Type B pancreatic cell (in vitro differentiated cells): ENCODE data around the gene CYP19A1. TPM values are rescaled to one million over a fixed set of nuclear protein-coding genes. Genes with fewer than 3 reads are reported as not detected.
A peak's percentile ranks its signal among the peaks of the same experiment; 100 is the strongest.

ENCODE experiments used
- DNase-seq: peaks from one replicate; pipeline ENCODE4 v3.0.0; 2021; ENCODE audit warnings: mixed read lengths; ENCODE audit not compliant: unreplicated experiment; ENCODE audit errors: extremely low spot score
- H3K27ac Mint-ChIP-seq: 2 replicates; pipeline ENCODE4 v1.8.0; 2021; ENCODE audit warnings: mild to moderate bottlenecking, mixed read lengths
- H3K27me3 Mint-ChIP-seq: 2 replicates; pipeline ENCODE4 v1.8.0; 2021; ENCODE audit warnings: mixed read lengths
- H3K36me3 Mint-ChIP-seq: 2 replicates; pipeline ENCODE4 v1.8.0; 2021; ENCODE audit warnings: mixed read lengths
- H3K4me1 Mint-ChIP-seq: one replicate; pipeline ENCODE4 v1.8.0; 2021; ENCODE audit warnings: mixed read lengths; ENCODE audit not compliant: unreplicated experiment
- H3K4me3 Mint-ChIP-seq: 2 replicates; pipeline ENCODE4 v1.8.0; 2021; ENCODE audit warnings: mild to moderate bottlenecking, mixed read lengths
- H3K9me3 Mint-ChIP-seq: 2 replicates; pipeline ENCODE4 v1.8.0; 2021; ENCODE audit warnings: mixed read lengths
- CTCF ChIP-seq: fragments of 200-600 bp; sonication (generic); conservative IDR thresholded peaks from 2 replicates; pipeline ENCODE4 v1.5.0; 2021; ENCODE audit warnings: antibody characterized with exemption, mild to moderate bottlenecking
- total RNA-seq: library from RNA; stranded (reverse); gene quantifications from 2 replicates; pipeline ENCODE4 v1.2.1, GENCODE V29; 2021; ENCODE audit warnings: low replicate concordance

The CYP19A1 gene
- total RNA-seq, 1 donor from 2014 or later: 1.3 TPM

DNA sequence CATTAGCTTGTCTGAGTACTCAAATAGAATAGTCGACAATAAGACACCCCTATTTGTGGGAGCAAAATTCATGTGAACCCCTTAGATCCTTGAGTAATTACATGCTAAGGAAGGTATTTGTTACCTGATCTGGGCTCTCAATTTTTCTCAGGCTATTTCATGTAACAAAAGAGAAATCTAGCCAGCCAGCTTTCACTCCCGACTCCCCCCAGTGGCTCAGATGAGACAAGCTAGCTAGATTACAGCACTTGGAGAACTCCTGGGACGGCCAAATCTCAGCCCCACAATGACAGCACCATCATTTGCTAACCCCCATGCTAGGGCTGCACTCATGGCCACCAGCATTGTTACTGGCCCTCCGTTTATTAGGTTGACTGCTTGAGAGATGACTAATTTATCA, 44.4 kb upstream of the CYP19A1 start:
- Mint-ChIP-seq H3K4me1 (peaks cover 4% of the 10 kb centered on the region), H3K4me3 (no peak overlapping the region), H3K9me3 (no peaks in the 10 kb centered on the region), H3K27ac (no peak overlapping the region), H3K36me3 (no peaks in the 10 kb centered on the region), H3K27me3 (peaks cover 17% of the 10 kb centered on the region)
- TF ChIP-seq CTCF: peak; percentile 71
- no peak for DNase-seq

DNA sequence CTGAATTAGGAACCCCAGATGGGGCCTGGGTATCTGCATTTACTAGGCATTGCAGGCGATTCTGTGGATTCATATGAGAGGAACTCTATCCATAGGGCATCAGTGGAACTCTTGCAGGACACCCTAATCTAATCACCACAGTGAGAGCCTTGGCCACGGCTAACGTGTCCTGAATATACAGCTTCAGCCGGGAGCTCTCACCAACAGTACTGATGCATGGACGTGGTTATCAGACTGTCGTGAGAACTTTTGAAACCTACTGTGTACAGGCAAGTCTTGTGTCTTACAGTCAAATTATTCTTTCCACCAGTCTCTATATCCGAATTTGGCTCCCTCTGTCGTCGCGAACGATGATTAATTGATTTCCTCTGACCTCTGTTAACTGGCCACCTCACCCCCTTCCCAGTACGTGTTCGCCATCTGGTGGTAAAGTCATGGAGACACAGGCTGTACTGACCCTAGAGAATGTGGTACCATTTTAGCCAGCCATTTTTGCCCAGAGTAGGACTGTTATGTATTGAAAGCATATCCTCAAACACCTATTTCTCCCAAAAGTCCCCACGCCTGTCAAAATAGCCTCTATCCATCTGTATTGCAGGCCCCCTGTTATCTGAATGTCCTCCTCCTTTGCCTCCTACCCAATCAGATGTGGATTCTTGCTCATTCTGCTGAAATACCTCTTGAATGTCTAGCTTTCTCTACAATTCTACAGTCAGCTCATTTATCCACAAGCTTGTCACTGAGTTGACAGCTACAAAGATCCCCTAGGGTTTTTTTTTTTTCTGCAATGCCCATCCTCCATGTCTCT, 42.8 kb upstream of the CYP19A1 start:
- TF ChIP-seq CTCF: peak; percentile 87
- Mint-ChIP-seq H3K36me3 (no peaks in the 10 kb centered on the region), H3K9me3 (no peaks in the 10 kb centered on the region), H3K27me3 (peaks cover 17% of the 10 kb centered on the region), H3K4me1 (peaks cover 4% of the 10 kb centered on the region), H3K4me3 (no peak overlapping the region), H3K27ac (no peak overlapping the region)
- no peak for DNase-seq

DNA sequence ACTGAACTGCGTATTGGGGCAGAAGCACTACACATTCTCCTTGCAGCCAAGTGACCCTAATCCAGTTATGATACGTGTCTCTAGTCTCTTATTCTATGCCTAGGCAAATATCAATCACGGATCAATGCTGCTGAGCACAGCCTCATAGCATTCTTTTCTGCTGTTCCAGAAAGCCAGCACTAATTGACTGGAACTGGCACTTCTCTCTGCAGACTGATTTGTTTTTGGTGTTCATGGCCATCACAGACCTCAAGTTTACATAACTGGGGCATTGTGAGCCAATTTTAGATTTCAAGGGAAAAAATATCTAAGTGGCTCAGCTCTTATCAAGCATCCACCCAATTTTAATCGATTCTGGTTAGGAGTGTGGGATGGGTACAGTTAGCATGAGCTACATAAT, 41.0 kb upstream of the CYP19A1 start:
- no peaks in the 10 kb centered on the region for H3K36me3 Mint-ChIP-seq
- H3K27ac Mint-ChIP-seq: no peak overlapping the region

GRCh38 chr15:51378406-51378805, 40.0 kb upstream of the CYP19A1 start:
- no peak overlapping the region for H3K4me3 Mint-ChIP-seq
- no peak for DNase-seq
- H3K27ac Mint-ChIP-seq: no peak overlapping the region

More for the DNA sequence above, 41.0 kb upstream of the CYP19A1 start:
- peaks cover 4% of the 10 kb centered on the region for H3K4me1 Mint-ChIP-seq
- no peak for TF ChIP-seq CTCF
- H3K4me3 Mint-ChIP-seq: no peak overlapping the region
- peaks cover 17% of the 10 kb centered on the region for H3K27me3 Mint-ChIP-seq
- no peak for DNase-seq
- no peaks in the 10 kb centered on the region for H3K9me3 Mint-ChIP-seq

GRCh38 chr15:51377038-51377786, 38.8 kb upstream of the CYP19A1 start:
- Mint-ChIP-seq H3K4me3 (no peak overlapping the region), H3K27ac (no peak overlapping the region), H3K4me1 (no peaks in the 10 kb centered on the region), H3K9me3 (no peaks in the 10 kb centered on the region), H3K27me3 (peaks cover 13% of the 10 kb centered on the region), H3K36me3 (no peaks in the 10 kb centered on the region)
- TF ChIP-seq CTCF: no peak
- no peak for DNase-seq

More at GRCh38 chr15:51378406-51378805, 40.0 kb upstream of the CYP19A1 start:
- H3K27me3 Mint-ChIP-seq: peaks cover 17% of the 10 kb centered on the region
- no peaks in the 10 kb centered on the region for H3K9me3 Mint-ChIP-seq
- TF ChIP-seq CTCF: no peak
- H3K4me1 Mint-ChIP-seq: peaks cover 4% of the 10 kb centered on the region
- no peaks in the 10 kb centered on the region for H3K36me3 Mint-ChIP-seq
